ENCODE measurements around the gene TTLL9.

Gene TTLL9

DNA sequence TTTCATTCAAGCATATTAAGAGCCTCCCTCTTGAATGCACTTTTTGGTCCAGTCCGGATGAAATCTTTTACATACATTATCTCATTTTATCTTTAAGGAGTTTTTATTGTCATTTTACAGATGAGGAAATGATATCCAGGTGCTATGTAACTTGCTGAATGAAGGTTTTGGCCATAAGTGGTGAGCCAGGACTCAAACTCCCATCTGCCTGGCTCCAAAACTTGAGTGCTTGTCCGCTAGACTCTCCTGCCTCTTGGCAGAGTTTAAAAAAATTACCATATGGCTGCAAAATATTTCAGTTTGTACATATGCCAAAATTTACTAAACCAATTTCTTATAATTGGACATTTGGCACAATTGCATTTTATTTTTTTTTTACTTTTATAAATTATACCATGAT, 69.2 kb downstream of the TTLL9 start:
- FAIRE-seq (no peak), DNase-seq (ENCODE audit: insufficient read length, low spot score) (no peak)

DNA sequence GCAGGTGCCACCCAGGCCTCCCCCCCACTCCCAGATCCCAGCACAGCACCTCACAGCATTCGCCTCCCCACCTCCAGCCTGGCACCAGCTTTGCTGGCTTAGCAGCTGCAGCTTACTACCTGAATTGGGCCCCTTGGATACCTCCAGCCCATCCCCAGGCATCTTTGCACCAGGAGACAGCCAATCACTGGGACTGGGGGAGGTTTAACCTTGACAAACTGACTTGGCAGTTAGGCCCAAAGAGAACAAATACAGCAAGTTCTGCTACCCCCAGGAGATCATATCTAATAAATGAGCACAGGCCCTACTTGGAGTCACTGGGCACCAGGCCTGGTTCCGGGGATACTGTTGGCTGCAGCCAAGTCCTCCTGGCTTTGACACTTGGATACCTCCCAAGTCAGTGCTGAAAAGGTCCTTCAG, 72.6 kb downstream of the TTLL9 start:
- FAIRE-seq (no peak), DNase-seq (ENCODE audit: insufficient read length, low spot score) (no peak)

DNA sequence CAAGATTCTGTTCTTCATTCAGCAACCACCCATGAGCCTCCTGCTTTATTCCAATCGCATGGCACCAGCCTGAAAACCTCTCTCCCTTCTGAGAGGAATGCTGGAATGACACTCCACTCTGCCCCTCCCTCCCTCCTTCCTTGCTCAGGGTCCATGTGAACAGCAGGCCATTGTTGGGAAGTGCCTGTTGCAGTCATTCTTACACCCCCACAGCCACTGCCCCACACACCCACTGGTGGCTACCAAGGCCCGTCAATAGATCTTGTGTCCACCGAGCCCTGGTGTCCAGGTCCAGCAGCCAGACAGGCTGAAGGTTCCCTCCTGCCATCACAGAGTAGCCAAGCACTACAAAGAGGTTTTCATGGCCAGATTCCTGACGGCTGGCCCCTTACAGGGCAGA, 74.9 kb downstream of the TTLL9 start:
- DNase-seq (ENCODE audit: insufficient read length, low spot score) = no peak
- FAIRE-seq = no peak

DNA sequence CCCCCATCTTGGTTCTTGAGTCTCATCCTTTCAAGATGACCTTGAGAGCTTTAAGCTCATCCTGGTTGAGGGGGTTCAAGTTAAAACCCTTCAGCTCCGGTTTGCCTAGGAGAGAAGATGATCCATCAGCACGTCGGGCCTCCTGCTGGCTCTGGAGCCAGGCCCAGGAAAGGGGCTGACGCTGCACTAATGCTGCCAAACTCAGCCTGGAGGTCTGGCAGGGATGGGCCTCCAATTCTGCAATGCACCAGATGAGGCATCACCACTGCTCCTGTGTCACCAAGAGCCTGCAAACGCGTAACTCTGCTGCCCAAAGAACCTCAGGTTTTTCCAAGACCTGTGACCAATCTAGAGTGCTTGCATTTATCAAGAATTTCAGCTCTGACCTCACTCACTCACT, 75.4 kb downstream of the TTLL9 start:
- no peak for FAIRE-seq
- DNase-seq (ENCODE audit: insufficient read length, low spot score) = no peak

DNA sequence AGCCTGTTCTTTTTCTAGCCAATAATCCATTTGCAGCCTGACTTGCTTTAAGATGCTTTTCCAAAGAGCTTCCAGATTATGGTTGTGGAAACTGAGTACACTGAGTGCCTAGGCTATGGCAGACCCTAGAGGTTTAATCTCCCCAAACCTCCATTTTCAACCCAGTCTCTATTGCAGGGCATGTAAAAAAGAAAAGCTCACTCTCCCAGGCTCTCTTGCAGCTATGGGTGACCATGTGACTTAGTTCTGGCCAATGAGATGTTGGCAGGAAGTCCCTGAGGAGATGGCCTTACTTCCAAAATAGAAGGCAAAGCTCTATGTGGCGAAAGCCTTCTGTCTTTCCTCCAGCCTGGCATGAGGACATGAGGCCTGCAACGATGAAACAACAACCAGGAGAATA, 77.6 kb downstream of the TTLL9 start:
- DNase-seq (ENCODE audit: insufficient read length, low spot score) = no peak
- no peak for FAIRE-seq

DNA sequence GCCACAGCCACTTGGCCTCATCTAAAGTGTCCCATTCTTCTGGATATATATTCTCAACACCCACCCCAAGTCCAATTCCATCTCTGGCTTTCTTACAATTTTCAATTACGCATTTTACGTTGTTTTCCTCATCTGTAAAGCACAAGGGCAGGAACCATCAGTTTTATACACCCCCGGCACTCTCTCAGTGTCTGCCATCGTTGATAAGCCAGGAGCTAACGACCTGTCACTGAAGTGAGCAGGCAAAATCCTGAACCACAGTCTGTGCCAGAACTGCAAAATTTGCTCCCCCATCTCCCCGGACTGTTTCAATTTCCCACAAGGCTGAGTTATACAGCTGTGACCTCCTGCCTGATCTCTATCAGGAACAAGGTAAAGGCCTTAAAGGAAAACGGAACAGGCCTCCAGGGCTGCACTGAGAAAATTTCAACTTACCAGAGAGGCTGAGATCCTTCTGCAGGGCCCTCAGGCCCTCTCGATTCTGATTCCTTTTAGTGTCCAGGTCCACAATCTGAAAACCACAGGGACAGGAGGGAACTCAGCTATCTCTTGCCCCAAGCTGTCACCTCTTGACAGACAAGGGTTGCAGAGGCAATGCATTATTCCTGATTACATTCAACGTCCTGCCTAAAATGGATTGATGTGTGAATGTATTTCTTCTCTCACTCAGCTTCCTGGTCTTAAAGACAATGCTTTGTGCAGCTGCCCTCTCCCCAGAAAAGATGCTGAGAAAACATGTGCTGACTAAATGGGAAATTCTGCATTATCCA, 79.6 kb downstream of the TTLL9 start:
- DNase-seq (ENCODE audit: insufficient read length, low spot score) (no peak), FAIRE-seq (no peak)

DNA sequence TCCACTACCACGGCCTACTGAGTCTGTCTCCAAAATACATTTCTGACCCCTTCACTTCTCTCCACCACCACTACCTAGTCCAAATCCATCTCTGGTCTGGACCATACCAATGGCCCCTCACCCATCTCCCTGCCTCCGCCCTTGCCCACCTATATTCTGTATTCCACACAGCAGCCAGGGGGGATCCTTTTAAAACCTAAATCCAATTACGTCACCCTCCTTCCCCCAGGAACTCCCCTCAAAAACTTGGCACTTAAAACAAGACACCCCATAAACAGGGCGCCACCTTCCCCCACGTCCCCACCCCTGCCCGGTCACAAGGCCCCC, 80.7 kb downstream of the TTLL9 start:
- no peak for DNase-seq (ENCODE audit: insufficient read length, low spot score)

DNA sequence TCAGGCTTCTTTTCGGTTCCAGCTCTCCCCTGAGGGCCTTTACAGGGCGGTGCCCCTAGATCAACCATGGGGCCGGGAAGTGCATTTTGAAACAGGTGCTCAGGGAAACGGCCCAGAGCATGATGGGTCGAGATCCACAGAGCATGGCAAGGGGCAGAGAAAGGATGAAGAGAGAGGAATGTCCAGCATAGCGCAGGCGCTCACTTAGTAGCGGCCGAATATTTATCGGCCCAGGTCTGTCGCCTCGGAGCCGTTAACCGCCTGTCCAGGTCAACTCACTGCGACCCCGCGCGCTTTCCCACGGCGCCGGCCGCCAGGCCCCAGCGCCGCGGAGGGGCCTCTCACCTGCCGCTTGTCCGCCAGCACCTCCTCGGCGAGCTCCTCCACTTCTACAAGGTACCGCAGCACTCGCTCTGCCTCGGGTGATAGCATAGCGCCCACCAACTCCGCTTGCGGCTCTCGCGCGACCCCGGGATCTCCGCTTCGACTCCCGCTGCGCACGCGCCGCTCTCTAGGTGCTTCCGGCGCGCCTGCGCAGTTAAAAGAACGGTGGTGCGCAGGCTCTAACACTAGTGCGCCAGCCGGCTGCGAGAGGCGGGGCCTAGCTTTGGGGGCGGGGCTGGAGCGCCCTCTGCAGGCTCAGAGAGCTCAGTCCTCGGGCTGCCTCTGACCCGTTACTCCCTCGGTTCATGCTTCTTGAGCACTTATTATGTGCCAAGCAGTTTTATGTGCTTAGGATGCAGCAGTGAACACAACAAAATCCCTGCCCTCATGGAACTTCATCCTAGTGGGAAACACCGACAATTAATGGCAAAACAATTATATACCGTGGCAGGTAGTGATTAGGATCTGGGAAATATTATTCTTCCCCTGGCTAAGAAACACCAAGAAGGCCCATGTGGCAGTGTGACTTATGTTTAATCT, 81.4 kb downstream of the TTLL9 start, which contains the start of gene PDRG1:
PDRG1 (minus strand) TSS at position 517 of the 924 bp plus-strand sequence; CDS start at position 432, 85 bp downstream.
- peak; percentile 97 for DNase-seq (ENCODE audit: insufficient read length, low spot score)
- peak; percentile 31 for FAIRE-seq

More for the DNA sequence above, 80.7 kb downstream of the TTLL9 start:
- no peak for FAIRE-seq

DNA sequence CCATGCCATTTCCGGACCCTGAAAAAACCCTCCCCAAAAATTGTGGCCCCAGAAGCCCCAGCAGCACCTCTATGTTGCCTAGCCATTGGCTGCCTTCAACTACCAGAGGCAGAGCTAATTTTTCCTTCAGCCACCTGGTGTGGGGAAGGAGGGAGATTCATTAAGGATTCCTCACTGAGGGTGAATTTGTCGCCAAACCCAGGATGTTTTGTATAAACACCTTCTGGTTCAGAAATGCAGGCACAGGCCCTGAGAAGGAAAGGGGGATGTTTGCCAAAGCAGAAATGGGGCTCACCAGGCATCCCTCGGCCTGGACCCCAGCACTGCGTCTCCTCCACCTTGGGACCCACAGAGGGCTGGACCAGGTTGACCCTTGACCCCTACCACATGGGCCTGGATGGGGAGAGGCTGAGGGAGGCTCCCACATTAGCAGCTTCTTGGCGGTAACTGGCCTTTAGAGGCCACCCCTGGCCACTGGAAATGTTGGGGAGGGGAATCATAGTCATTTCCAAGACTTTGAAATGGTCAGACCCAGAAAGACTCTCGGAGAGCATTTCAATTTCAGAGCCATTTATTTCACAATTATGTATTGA, 83.2 kb downstream of the TTLL9 start:
- DNase-seq (ENCODE audit: insufficient read length, low spot score) (no peak), FAIRE-seq (no peak)

DNA sequence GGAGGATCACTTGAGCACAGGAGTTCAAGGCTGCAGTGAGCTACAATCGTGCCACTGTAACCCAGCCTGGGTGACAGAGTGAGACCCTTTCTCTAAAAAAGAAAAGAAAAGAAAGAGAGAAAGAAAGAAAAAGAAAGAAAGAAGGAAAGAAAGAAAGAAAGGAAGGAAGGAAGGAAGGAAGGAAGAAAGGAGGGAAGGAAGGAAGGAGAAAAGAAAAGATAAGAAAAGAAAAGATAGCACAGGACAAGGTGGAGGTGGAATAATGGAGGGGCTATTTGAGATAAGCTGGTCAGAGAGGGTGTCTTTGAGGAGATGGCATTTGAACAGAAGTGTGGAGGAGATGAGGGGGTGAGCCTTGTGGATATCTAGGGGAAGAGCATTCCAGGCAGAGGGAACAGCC, 84.1 kb downstream of the TTLL9 start:
- no peak for FAIRE-seq

DNA sequence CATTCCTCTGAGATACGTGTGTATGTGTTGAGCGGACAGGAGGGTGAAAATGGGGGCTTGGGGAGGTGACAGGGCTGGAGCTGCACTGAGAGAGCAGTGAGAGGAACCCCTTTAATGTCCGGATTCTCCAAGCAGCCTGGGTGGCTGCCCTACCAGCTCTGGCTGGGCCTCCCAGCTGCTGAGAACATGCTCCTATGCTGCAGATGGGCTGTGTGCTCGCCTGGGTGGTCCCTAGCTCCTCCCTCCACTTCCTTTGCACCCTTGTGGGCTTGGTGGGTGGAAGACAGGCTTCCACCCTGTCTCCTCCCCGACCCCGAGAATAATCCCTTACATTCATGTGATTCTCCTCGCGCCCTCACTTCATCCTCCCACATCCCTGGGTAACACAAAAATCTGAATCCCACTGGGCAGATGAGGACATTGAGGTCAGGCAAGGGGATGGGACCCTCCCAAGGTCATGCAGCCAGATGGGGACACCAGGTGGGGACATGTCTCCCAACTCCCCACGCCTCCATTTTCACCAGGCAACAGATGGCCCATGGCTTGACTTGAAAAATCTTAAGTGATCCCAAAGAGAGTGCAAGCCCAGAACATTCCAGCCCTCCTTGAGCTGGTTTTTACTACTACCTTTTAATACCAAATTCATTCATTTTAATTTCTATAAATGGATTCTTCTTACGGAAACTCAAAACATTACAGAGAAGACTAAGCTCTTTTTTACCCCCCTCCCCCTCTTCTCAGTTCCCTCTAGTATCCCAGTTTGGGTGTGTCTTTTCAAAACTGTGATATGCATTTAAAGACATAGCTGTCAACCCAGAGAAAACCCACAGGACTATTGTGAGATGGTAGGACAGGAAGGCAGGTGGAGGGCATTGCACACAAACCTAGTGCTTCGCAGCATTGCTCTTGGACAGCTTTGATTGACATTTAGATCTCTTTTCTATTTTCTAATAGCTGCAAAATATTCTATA, 86.4 kb downstream of the TTLL9 start:
- FAIRE-seq (no peak), DNase-seq (ENCODE audit: insufficient read length, low spot score) (no peak)

More for the DNA sequence above, 84.1 kb downstream of the TTLL9 start:
- no peak for DNase-seq (ENCODE audit: insufficient read length, low spot score)

DNA sequence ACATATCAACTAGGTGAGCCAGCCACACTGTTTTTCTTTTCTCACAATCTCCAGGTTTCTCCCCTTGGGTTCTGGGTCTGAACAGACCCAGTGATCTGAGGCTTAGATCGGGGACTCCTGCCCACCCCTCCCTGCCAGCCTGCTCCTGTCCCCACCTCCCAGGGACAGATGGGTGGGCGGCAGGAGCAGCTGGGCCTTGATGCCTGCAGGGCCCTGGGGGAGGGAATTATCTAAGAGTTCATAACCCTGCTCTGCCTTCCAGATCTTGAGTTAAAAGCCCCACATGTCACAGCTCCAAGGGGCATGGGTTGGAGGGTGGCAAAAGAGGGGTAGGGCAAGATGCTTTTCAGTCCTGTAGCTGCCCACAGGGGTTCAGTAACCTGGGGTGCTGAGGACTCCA, 92.3 kb downstream of the TTLL9 start:
- FAIRE-seq (no peak), DNase-seq (ENCODE audit: insufficient read length, low spot score) (no peak)

DNA sequence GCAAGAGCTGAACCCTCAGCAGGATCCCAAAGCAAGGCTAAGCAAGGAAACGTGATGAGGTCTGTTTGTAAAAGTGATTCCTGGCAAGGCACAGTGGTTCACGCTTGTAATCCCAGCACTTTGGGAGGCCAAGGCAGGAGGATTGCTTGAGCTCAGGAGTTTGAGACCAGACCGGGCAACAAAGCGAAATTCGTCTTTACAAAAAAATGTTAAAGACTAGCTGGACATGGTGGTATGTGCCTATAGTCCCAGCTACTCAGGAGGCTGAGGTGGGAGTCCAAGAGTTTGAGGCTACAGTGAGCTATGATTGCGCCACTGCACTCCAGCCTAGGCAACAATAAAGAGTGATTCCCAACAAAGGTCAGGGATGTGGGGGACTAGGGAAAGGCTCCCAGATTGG, 93.5 kb downstream of the TTLL9 start:
- DNase-seq (ENCODE audit: insufficient read length, low spot score) = no peak
- FAIRE-seq = no peak

DNA sequence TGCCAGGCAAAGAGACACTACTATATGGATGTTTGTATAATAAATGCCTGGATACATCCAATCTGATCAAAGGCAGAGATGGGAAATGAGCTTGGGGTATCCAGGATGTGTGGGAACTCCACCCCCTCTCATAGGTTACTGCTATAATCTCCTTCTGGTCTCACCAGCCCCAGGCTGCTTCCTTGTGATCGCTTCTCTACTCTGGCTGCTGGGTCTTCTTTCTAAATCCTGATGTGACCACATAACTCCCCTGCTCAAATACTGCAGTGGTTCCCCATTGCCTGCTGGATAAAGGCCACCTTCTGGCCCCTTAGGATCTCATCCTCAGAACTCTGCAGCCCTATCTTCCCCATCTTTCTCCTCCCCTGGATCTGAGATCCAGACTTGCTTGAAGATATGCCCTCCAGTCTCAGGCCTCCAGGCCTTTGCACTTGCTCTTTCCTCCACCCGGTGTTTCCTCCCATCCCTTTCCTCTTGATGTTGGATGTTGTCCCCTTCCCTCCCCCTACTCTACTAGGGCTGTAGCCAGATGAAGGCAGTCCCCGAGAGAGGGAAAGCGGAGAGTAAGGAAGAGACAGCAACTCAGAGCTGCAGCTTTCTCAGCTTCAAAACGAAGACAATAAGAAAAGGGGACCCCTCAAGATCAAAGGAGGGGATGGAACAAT, 96.7 kb downstream of the TTLL9 start:
- DNase-seq (ENCODE audit: insufficient read length, low spot score) (no peak), FAIRE-seq (no peak)

DNA sequence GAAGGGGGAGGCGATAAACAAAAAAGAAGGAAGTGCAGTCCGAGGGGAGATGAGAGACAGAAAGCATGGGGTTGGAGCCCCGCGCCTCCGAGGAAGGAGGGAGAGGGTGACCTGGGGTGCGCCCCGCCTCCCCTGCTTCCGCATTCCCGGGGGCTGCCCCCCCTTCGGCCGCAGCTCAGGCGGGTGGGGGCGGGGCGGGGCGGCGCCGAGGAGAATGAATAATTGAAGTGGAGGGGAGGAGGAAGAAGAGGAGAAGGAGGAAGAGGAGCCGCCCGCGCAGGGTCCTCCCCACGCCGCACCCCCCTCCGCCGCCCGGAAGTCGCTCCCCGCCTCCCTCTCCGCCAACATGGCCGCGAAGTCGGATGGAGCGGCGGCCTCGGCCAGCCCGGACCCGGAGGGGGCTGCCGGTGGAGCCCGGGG, 97.4 kb downstream of the TTLL9 start, which contains the start of gene XKR7:
XKR7 (plus strand) TSS at position 322 of the 420 bp plus-strand sequence; CDS start at position 347, 25 bp downstream.
- DNase-seq (ENCODE audit: insufficient read length, low spot score) (no peak), FAIRE-seq (no peak)

DNA sequence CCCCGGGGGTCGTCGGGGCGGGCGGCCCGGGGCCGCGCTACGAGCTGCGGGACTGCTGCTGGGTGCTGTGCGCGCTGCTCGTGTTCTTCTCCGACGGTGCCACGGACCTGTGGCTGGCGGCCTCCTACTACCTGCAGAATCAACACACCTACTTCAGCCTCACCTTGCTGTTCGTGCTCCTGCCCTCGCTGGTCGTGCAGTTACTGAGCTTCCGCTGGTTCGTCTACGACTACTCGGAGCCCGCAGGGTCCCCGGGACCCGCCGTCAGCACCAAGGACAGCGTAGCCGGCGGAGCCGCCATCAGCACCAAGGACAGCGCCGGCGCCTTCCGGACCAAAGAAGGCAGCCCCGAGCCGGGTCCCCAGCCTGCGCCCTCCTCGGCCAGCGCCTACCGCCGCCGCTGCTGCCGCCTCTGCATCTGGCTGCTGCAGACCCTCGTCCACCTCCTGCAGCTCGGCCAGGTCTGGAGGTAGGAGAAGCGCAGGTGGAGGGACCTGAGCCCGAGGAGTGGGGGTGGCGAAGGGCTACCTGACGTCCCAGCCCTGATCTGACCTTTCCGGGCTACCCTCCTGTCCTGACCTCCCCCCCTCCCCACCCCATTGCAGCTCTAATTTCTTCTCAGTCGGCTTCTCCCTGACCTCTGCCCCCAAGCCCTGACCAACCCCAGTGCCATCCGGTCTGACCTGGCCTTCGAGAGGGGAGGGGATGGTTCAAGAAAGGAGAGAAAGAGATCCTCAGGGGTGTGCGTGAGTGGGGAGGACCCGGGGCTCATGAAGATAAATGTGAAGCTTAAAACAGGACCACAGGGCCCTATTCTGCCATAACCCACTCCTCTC, 98.1 kb downstream of the TTLL9 start:
- DNase-seq (ENCODE audit: insufficient read length, low spot score) = peak; percentile 90
- FAIRE-seq = peak; percentile 77

DNA sequence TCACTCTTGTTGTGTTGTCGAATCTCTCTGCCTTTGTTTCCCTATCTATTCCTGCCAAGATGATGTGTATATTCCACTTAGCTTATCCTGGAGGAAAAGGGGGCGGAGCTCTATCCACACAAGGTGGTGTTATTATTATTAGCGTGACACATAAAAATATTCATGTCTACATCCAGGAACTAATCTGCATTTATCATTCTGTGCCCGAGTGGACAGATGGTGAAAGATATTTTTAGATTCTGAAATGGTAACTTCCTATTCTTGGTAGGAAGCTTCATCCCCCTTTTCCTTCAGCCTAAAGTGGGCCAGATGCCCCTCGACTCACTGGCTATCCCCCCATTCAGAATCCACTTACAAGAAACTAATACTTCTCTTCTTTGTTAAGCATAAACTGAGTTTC, 99.6 kb downstream of the TTLL9 start:
- DNase-seq (ENCODE audit: insufficient read length, low spot score) = no peak
- FAIRE-seq = no peak

DNA sequence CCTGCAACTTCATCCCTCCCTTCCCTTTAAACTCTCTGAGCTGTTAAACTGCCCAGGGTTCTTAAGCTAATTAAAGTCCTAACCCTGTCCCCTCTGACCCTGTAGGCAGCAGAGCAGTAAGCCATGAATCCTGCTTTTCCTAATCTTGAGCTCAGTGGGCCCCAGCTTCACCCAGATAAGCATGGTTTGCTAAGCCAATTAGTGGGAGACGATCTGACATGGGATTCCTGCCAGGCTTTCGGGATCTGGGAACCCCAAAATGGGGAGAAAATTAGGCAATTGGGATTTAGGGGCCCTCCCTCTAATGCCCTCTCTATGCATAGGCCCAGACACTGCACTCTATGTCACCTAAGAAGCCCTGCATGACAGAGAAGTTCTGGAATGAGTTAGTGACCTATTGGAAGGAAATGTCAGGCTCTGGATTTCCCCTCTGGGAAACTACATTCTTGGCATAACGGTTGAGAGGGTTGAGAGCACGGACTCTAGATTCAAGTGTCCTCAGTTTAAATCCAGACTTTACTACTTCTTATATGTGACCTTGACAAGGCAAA, 102.1 kb downstream of the TTLL9 start:
- FAIRE-seq = no peak

More for the DNA sequence above, 102.1 kb downstream of the TTLL9 start:
- DNase-seq (ENCODE audit: insufficient read length, low spot score) = peak; percentile 68

Data from HTR-8/SVneo (cell line).